HFF-Myc (cell line): ENCODE measurements around the gene GMPR2.

Experiments
- DNase-seq: peaks from one replicate; pipeline ENCODE4 v3.0.0-alpha.2; 2011; ENCODE audit warnings: low read depth; ENCODE audit errors: extremely low read depth
- H3K4me3 ChIP-seq: replicated peaks from 2 replicates; pipeline ENCODE4 v1.5.1; 2011; ENCODE audit warnings: low read depth, mild to moderate bottlenecking, control low read depth, low read length
- CTCF ChIP-seq: IDR thresholded peaks from 2 replicates; pipeline ENCODE4 v1.5.1; 2012; ENCODE audit warnings: mild to moderate bottlenecking, low read depth, low read length, control low read depth; ENCODE audit errors: missing control alignments

The GMPR2 gene

GRCh38 chr14:24224618-24225071, 8.1 kb upstream of the GMPR2 start:
- H3K4me3 ChIP-seq = no peak overlapping the region
- no peak for TF ChIP-seq CTCF
- DNase-seq = no peak

GRCh38 chr14:24226473-24226872, 6.3 kb upstream of the GMPR2 start:
- H3K4me3 ChIP-seq = no peak overlapping the region
- no peak for TF ChIP-seq CTCF
- DNase-seq = no peak

GRCh38 chr14:24228902-24229301, 3.8 kb upstream of the GMPR2 start:
- no peak for TF ChIP-seq CTCF
- no peak for DNase-seq
- H3K4me3 ChIP-seq = no peak overlapping the region

- TF ChIP-seq CTCF = no peak
- DNase-seq = no peak
- H3K4me3 ChIP-seq = peak overlapping the region; percentile 92
These were observed 1.2 kb upstream of the GMPR2 start for GRCh38 chr14:24231263-24232120.

- peak; percentile 86 for DNase-seq
- no peak for TF ChIP-seq CTCF
- H3K4me3 ChIP-seq = peak within 1 kb of the TSS; percentile 92
These were observed 546 bp upstream of the GMPR2 start, which contains the start of gene NEDD8 for GRCh38 chr14:24232121-24232644. TSS of gene NEDD8 (minus strand) at chr14:24232367. CDS start at chr14:24232267, 100 bp downstream.

- peak overlapping the region; percentile 92 for H3K4me3 ChIP-seq
- TF ChIP-seq CTCF = no peak
- no peak for DNase-seq
These were observed 773 bp downstream of the GMPR2 start for GRCh38 chr14:24233538-24233866.
